ENCODE data around the gene RTTN. TPM values are rescaled to one million over a fixed set of nuclear protein-coding genes. Genes with fewer than 3 reads are reported as not detected.

Gene RTTN
- total and polyA plus RNA-seq, 3 donors from 2014 or later: 23.1 to 67.0 (median 40.1) TPM

GRCh38 chr18:70219688-70220087, 14.2 kb upstream of the RTTN start:
- Histone ChIP-seq H3K4me1 (peaks cover 3% of the 10 kb centered on the region), H3K27ac (no peak overlapping the region), H3K27me3 (no peaks in the 10 kb centered on the region), H3K4me3 (no peak overlapping the region), H3K9me3 (no peaks in the 10 kb centered on the region), H3K36me3 (ENCODE audit: low read depth, missing control alignments) (no peaks in the 10 kb centered on the region)
- intact Hi-C loops (cut with DNase I; ENCODE audit: low total_unique reads): no loop called here
- WGBS, 2 donors: 91 to 95% methylated on average over 4 of the region's 4 CpGs
- no peak for DNase-seq
- TF ChIP-seq POLR2A (IDR thresholded peaks at IDR 0.05) (no peak), CTCF (IDR thresholded peaks at IDR 0.05) (no peak)

- WGBS, 2 donors: 93 to 95% methylated on average over 2 of the region's 2 CpGs
- H3K36me3 ChIP-seq (ENCODE audit: low read depth, missing control alignments): no peaks in the 10 kb centered on the region
- no peak for TF ChIP-seq POLR2A (IDR thresholded peaks at IDR 0.05)
- TF ChIP-seq CTCF (IDR thresholded peaks at IDR 0.05): no peak
- no peak overlapping the region for H3K27ac ChIP-seq
- no peak overlapping the region for H3K4me3 ChIP-seq
- H3K9me3 ChIP-seq: no peaks in the 10 kb centered on the region
- peaks cover 3% of the 10 kb centered on the region for H3K4me1 ChIP-seq
- DNase-seq: no peak
- H3K27me3 ChIP-seq: no peaks in the 10 kb centered on the region
- intact Hi-C loops (cut with DNase I; ENCODE audit: low total_unique reads): no loop called here
Measured at GRCh38 chr18:70216788-70217187, 11.3 kb upstream of the RTTN start.

- no peaks in the 10 kb centered on the region for H3K4me1 ChIP-seq
- intact Hi-C loops (cut with DNase I; ENCODE audit: low total_unique reads): no loop called here
- no peak overlapping the region for H3K4me3 ChIP-seq
- WGBS, 2 donors: 71 to 76% methylated on average over 4 of the region's 4 CpGs
- no peaks in the 10 kb centered on the region for H3K9me3 ChIP-seq
- H3K36me3 ChIP-seq (ENCODE audit: low read depth, missing control alignments): no peaks in the 10 kb centered on the region
- no peak for TF ChIP-seq POLR2A (IDR thresholded peaks at IDR 0.05)
- TF ChIP-seq CTCF (IDR thresholded peaks at IDR 0.05): no peak
- H3K27ac ChIP-seq: no peak overlapping the region
- no peaks in the 10 kb centered on the region for H3K27me3 ChIP-seq
- DNase-seq: no peak
Measured at GRCh38 chr18:70207181-70207580, 1.7 kb upstream of the RTTN start.

GRCh38 chr18:70200286-70200685, 5.2 kb downstream of the RTTN start:
- H3K4me1 ChIP-seq: no peaks in the 10 kb centered on the region
- intact Hi-C loops (cut with DNase I; ENCODE audit: low total_unique reads): no loop called here
- H3K27me3 ChIP-seq: no peaks in the 10 kb centered on the region
- H3K9me3 ChIP-seq: no peaks in the 10 kb centered on the region
- no peak overlapping the region for H3K4me3 ChIP-seq
- H3K36me3 ChIP-seq (ENCODE audit: low read depth, missing control alignments): no peaks in the 10 kb centered on the region
- no peak for DNase-seq
- TF ChIP-seq POLR2A (IDR thresholded peaks at IDR 0.05): no peak
- TF ChIP-seq CTCF (IDR thresholded peaks at IDR 0.05): no peak
- 0% methylated on average over 1 of the region's 1 CpG for WGBS, 2 donors
- H3K27ac ChIP-seq: no peak overlapping the region

- TF ChIP-seq POLR2A (IDR thresholded peaks at IDR 0.05) (no peak), CTCF (IDR thresholded peaks at IDR 0.05) (no peak)
- Histone ChIP-seq H3K4me1 (no peaks in the 10 kb centered on the region), H3K27me3 (no peaks in the 10 kb centered on the region), H3K27ac (no peak overlapping the region), H3K36me3 (ENCODE audit: low read depth, missing control alignments) (no peaks in the 10 kb centered on the region), H3K9me3 (no peaks in the 10 kb centered on the region), H3K4me3 (no peak overlapping the region)
- DNase-seq: no peak
- intact Hi-C loops (cut with DNase I; ENCODE audit: low total_unique reads): loop anchor here (10.0 kb wide), 1 partner anchor 237 kb away; no protein-coding TSS in a partner anchor
- 43 to 67% methylated on average over 3 of the region's 3 CpGs for WGBS, 2 donors
Measured at GRCh38 chr18:70197844-70198243, 7.6 kb downstream of the RTTN start.

Measured in testis (tissue), 3 donors.